GM12878 (cell line): ENCODE data around the gene SYS1. TPM values are rescaled to one million over a fixed set of nuclear protein-coding genes. Genes with fewer than 3 reads are reported as not detected.

ENCODE experiments used
- CHD1 ChIP-seq: IDR thresholded peaks from 2 replicates; pipeline ENCODE4 v1.6.1; 2012; ENCODE audit warnings: low read depth, low read length, improper control_type of control experiment
- E2F8 ChIP-seq: fragments of 450-650 bp; IDR thresholded peaks from 2 replicates; pipeline ENCODE4 v1.6.1; 2018; ENCODE audit warnings: mild to moderate bottlenecking, low read depth, moderate library complexity; ENCODE audit not compliant: partially characterized antibody
- EP300 ChIP-seq, 2 experiments: fragments of 150-350 bp in 1 of 2; IDR thresholded peaks; 2 replicates each; pipeline ENCODE4 v1.6.1; 2011 to 2012; ENCODE audit warnings: low read depth in 2 of 2, low read length in 2 of 2, borderline replicate concordance in 1 of 2, improper control_type of control experiment in 1 of 2, inconsistent platforms in 1 of 2; ENCODE audit not compliant: control insufficient read depth in 1 of 2
- FOXK2 ChIP-seq: fragments of 450-650 bp; IDR thresholded peaks from 2 replicates; pipeline ENCODE4 v1.6.1; 2017; ENCODE audit warnings: mild to moderate bottlenecking, moderate library complexity
- ZBTB33 ChIP-seq: fragments of 450-650 bp; IDR thresholded peaks from 2 replicates; pipeline ENCODE4 v1.6.1; 2017; ENCODE audit warnings: mild to moderate bottlenecking
- ZNF207 ChIP-seq: fragments of 450-650 bp; IDR thresholded peaks from 2 replicates; pipeline ENCODE4 v1.6.1; 2014; ENCODE audit warnings: antibody characterized with exemption, mild to moderate bottlenecking, borderline replicate concordance
- ZNF622 ChIP-seq: fragments of 450-650 bp; IDR thresholded peaks from 2 replicates; pipeline ENCODE4 v1.6.1; 2017; ENCODE audit warnings: mild to moderate bottlenecking, inconsistent platforms
- ZZZ3 ChIP-seq: IDR thresholded peaks from 2 replicates; pipeline ENCODE4 v1.6.1; 2011; ENCODE audit warnings: low read depth; ENCODE audit not compliant: control insufficient read depth, insufficient read length
- polyA plus RNA-seq, 11 experiments: library from polyadenylated mRNA; depleted of rRNA in 4 of 11; unstranded in 6 of 11; stranded (reverse) in 5 of 11; fragments of >200 nt; fragmentation: Nextera tagmentation in 4 of 11; fragmentation: Illumina TruSeq in 1 of 11; extraction: Ambion mirVana in 4 of 11; extraction: Trizol in 1 of 11; gene quantifications; 1 replicate in 1 of 11; 2 replicates in 10 of 11; pipeline versions ENCODE4 v1.2.1 to v1.2.3, GENCODE V29; 2011 to 2016; ENCODE audit warnings: inconsistent platforms in 2 of 11, missing spikeins in 2 of 11, low read depth in 1 of 11
- total RNA-seq, 4 experiments: library from RNA; depleted of rRNA in 3 of 4; stranded (reverse); fragments of >200 nt in 3 of 4; fragmentation: Illumina TruSeq in 1 of 4; extraction: Trizol in 1 of 4; gene quantifications; 2 replicates each; pipeline versions ENCODE4 v1.2.1 to v1.2.3, GENCODE V29; 2013 to 2021

The SYS1 gene
- total and polyA plus RNA-seq, 10 of the 15 experiments (the other 5 are each of a cell fraction or from before 2014, with no cell fraction given) = 5.1 to 22.6 (median 9.3) TPM

DNA sequence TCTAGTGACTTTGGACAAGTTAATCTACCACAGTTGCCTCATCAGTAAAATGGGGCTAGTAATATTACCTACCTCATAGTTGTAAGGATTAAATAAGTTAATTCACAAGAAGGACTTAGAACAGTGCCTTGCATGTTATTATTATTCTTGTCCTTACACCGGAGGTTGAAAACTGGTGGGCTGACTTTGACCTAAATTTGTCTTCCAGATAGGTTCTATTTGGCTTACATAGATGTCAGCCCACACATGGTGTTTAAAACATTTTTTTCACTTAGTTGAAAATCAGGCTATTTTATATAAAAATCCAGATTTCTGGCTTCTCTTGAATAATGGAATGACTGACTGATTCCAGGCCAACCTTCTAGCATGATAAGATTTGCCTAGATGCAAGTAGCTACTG is 3.2 kb downstream of the SYS1 start (continued):
- no peak for TF ChIP-seq ZBTB33
- TF ChIP-seq ZNF622 = no peak
- no peak for TF ChIP-seq CHD1
- TF ChIP-seq ZNF207 = no peak
- TF ChIP-seq FOXK2 = no peak
- no peak for TF ChIP-seq ZZZ3
- no peak for TF ChIP-seq EP300 (IDR thresholded peaks at IDR 0.05; ENCODE audit: borderline replicate concordance in 1 of 2, control insufficient read depth in 1 of 2, low read depth in 2 of 2, low read length in 2 of 2)
- no peak for TF ChIP-seq E2F8
